DOHH2 (cell line): ENCODE results near the gene LCN15.

ENCODE experiments used
- EZH2phosphoT487 ChIP-seq: fragments of 200-600 bp; sonication (generic); IDR thresholded peaks from 2 replicates; pipeline ENCODE4 v1.6.1; 2017; ENCODE audit warnings: borderline replicate concordance, mild to moderate bottlenecking, antibody characterized with exemption, low read length, moderate library complexity, mixed read lengths
- TF ChIP-seq, protein P1 (sequence below): fragments of 200-600 bp; sonication (generic); IDR thresholded peaks from one replicate; pipeline ENCODE4 v1.5.1; 2014; ENCODE audit warnings: antibody characterized with exemption, mild to moderate bottlenecking, low read depth, low read length; ENCODE audit not compliant: poor library complexity, severe bottlenecking

DNA sequence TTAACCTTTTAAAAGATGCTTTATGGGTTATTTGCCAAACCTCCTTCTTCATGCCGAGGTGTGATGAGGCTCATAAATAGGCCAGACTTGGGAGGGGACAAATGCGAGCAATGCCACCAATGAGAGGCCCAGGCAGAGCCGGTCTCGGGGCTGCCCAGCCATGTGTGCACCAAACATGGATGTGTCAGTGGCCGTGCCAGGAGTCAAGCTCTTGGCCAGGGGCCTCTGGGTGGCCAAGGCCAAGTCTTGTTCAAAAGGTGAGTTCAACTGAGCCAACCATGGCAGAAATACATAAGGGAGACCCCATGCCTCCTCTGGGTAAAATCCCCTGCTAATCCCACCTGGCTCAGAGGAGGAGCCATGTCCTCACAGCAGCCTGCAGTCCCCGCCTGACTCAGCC is 10.9 kb upstream of the LCN15 start:
- TF ChIP-seq, protein P1, sequence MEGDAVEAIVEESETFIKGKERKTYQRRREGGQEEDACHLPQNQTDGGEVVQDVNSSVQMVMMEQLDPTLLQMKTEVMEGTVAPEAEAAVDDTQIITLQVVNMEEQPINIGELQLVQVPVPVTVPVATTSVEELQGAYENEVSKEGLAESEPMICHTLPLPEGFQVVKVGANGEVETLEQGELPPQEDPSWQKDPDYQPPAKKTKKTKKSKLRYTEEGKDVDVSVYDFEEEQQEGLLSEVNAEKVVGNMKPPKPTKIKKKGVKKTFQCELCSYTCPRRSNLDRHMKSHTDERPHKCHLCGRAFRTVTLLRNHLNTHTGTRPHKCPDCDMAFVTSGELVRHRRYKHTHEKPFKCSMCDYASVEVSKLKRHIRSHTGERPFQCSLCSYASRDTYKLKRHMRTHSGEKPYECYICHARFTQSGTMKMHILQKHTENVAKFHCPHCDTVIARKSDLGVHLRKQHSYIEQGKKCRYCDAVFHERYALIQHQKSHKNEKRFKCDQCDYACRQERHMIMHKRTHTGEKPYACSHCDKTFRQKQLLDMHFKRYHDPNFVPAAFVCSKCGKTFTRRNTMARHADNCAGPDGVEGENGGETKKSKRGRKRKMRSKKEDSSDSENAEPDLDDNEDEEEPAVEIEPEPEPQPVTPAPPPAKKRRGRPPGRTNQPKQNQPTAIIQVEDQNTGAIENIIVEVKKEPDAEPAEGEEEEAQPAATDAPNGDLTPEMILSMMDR = no peak
- no peak for TF ChIP-seq EZH2phosphoT487
